GM06990 (cell line): ENCODE measurements around the gene DNAH9.
"Not testable (repeated sequence)": the region's sequence is repeated elsewhere in the genome, so short reads cannot be mapped to it uniquely, and the experiment has no call there.

Source experiments
- DNase-seq: peaks from one replicate; pipeline ENCODE4 v3.0.0-alpha.2; 2011; ENCODE audit not compliant: insufficient read length; ENCODE audit errors: extremely low read depth
- H3K27me3 ChIP-seq: replicated peaks from 2 replicates; pipeline ENCODE4 v1.6.0; 2011; ENCODE audit warnings: low read length; ENCODE audit not compliant: control insufficient read depth, insufficient read depth
- H3K36me3 ChIP-seq: 2 replicates; pipeline ENCODE4 v1.5.1; 2011; ENCODE audit warnings: low read length; ENCODE audit not compliant: control insufficient read depth, insufficient read depth
- H3K4me3 ChIP-seq: replicated peaks from 2 replicates; pipeline ENCODE4 v1.5.1; 2011; ENCODE audit warnings: low read depth, mild to moderate bottlenecking, control low read depth, low read length
- CTCF ChIP-seq: IDR thresholded peaks from 2 replicates; pipeline ENCODE4 v1.5.1; 2011; ENCODE audit warnings: low read length, control low read depth, mild to moderate bottlenecking, inconsistent platforms; ENCODE audit not compliant: insufficient read depth, poor library complexity, severe bottlenecking

DNAH9 gene

GRCh38 chr17:11950771-11951519 is 352.7 kb downstream of the DNAH9 start:
- Histone ChIP-seq H3K4me3 (no peak overlapping the region), H3K36me3 (no peaks in the 10 kb centered on the region), H3K27me3 (no peaks in the 10 kb centered on the region)
- no peak for DNase-seq
- no peak for TF ChIP-seq CTCF

GRCh38 chr17:11952610-11953009 is 354.3 kb downstream of the DNAH9 start:
- DNase-seq, result no peak
- Histone ChIP-seq H3K27me3 (no peaks in the 10 kb centered on the region), H3K36me3 (no peaks in the 10 kb centered on the region), H3K4me3 (no peak overlapping the region)
- TF ChIP-seq CTCF, result no peak

GRCh38 chr17:11953924-11954323 is 355.7 kb downstream of the DNAH9 start:
- Histone ChIP-seq H3K27me3 (no peaks in the 10 kb centered on the region), H3K4me3 (no peak overlapping the region), H3K36me3 (no peaks in the 10 kb centered on the region)
- TF ChIP-seq CTCF, result no peak
- DNase-seq, result no peak

- Histone ChIP-seq H3K36me3 (no peaks in the 10 kb centered on the region), H3K27me3 (no peaks in the 10 kb centered on the region), H3K4me3 (no peak overlapping the region)
- DNase-seq, result no peak
- no peak for TF ChIP-seq CTCF
Measured at GRCh38 chr17:11954936-11955335, 356.7 kb downstream of the DNAH9 start.

GRCh38 chr17:11969565-11969964 is 371.3 kb downstream of the DNAH9 start:
- no peak for DNase-seq
- H3K4me3 ChIP-seq, result no peak overlapping the region
- no peaks in the 10 kb centered on the region for H3K36me3 ChIP-seq
- TF ChIP-seq CTCF, result no peak
- H3K27me3 ChIP-seq, result no peaks in the 10 kb centered on the region

GRCh38 chr17:11972741-11973140 is 374.5 kb downstream of the DNAH9 start:
- H3K4me3 ChIP-seq, DNase-seq, H3K27me3 ChIP-seq, H3K36me3 ChIP-seq: not testable (repeated sequence)
